PFSK-1 (cell line): ENCODE measurements around the gene C16orf82.

Experiments
- POLR2AphosphoS5 ChIP-seq: IDR thresholded peaks from 2 replicates; pipeline ENCODE4 v1.6.1; 2012; ENCODE audit warnings: low read depth, mild to moderate bottlenecking, control low read depth, low read length, moderate library complexity
- TF ChIP-seq, protein P1 (sequence below), 2 experiments: IDR thresholded peaks; 2 replicates each; pipeline versions ENCODE4 v1.6.1 to v1.8.0; 2011 to 2012; ENCODE audit warnings: low read depth in 2 of 2, low read length in 2 of 2, control low read depth in 1 of 2, inconsistent platforms in 1 of 2, mild to moderate bottlenecking in 1 of 2, moderate library complexity in 1 of 2; ENCODE audit not compliant: insufficient read depth in 1 of 2

- TF ChIP-seq POLR2AphosphoS5, result no peak
- TF ChIP-seq, protein P1, sequence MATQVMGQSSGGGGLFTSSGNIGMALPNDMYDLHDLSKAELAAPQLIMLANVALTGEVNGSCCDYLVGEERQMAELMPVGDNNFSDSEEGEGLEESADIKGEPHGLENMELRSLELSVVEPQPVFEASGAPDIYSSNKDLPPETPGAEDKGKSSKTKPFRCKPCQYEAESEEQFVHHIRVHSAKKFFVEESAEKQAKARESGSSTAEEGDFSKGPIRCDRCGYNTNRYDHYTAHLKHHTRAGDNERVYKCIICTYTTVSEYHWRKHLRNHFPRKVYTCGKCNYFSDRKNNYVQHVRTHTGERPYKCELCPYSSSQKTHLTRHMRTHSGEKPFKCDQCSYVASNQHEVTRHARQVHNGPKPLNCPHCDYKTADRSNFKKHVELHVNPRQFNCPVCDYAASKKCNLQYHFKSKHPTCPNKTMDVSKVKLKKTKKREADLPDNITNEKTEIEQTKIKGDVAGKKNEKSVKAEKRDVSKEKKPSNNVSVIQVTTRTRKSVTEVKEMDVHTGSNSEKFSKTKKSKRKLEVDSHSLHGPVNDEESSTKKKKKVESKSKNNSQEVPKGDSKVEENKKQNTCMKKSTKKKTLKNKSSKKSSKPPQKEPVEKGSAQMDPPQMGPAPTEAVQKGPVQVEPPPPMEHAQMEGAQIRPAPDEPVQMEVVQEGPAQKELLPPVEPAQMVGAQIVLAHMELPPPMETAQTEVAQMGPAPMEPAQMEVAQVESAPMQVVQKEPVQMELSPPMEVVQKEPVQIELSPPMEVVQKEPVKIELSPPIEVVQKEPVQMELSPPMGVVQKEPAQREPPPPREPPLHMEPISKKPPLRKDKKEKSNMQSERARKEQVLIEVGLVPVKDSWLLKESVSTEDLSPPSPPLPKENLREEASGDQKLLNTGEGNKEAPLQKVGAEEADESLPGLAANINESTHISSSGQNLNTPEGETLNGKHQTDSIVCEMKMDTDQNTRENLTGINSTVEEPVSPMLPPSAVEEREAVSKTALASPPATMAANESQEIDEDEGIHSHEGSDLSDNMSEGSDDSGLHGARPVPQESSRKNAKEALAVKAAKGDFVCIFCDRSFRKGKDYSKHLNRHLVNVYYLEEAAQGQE (IDR thresholded peaks at IDR 0.05; ENCODE audit: insufficient read depth in 1 of 2, low read depth in 2 of 2, low read length in 2 of 2), result no peak
Observed at GRCh38 chr16:27118526-27118925, 51.8 kb downstream of the C16orf82 start.
